Caco-2 (cell line): ENCODE data around the gene BUD13. TPM values are rescaled to one million over a fixed set of nuclear protein-coding genes. Genes with fewer than 3 reads are reported as not detected.

Experiments used
- BruUV-seq: library from RNA; stranded (reverse); fragments of 400-500 nt; replicated peaks from 2 replicates; lab custom pipeline; 2021; lab: Mats Ljungman, UMichigan
- CTCF ChIA-PET: fragments of 300-600 bp; sonication (Branson Sonifier 250); formaldehyde crosslinking; loops from one replicate; lab custom pipeline; 2022; ENCODE audit warnings: antibody characterized with exemption; lab: Charles Lee
- POLR2A ChIA-PET: fragments of 300-600 bp; sonication (Branson Sonifier 250); formaldehyde crosslinking; loops from one replicate; lab custom pipeline; 2022; ENCODE audit warnings: antibody characterized with exemption; lab: Charles Lee
- DNase-seq, 2 experiments: peaks; one replicate each; pipeline versions ENCODE4 v3.0.0 to v3.0.0-alpha.2; 2020 to 2022
- H3K27me3 ChIP-seq: replicated peaks from 2 replicates; pipeline ENCODE4 v1.6.0; 2011; ENCODE audit warnings: low read length; ENCODE audit not compliant: control insufficient read depth, insufficient read depth
- H3K36me3 ChIP-seq: 2 replicates; pipeline ENCODE4 v1.5.1; 2011; ENCODE audit warnings: low read length; ENCODE audit not compliant: control insufficient read depth, insufficient read depth
- H3K4me1 ChIP-seq: fragments of 250-450 bp; sonication (Bioruptor Pico); 2 replicates; pipeline ENCODE4 v1.5.1; 2020; ENCODE audit warnings: mild to moderate bottlenecking
- H3K4me3 ChIP-seq: 2 replicates; pipeline ENCODE4 v1.5.1; 2011; ENCODE audit warnings: low read depth, mild to moderate bottlenecking, control low read depth, low read length
- H3K9me3 ChIP-seq: fragments of 250-450 bp; sonication (Bioruptor Pico); 2 replicates; pipeline ENCODE4 v1.5.1; 2020; ENCODE audit warnings: mild to moderate bottlenecking, moderate library complexity
- H3K27ac Mint-ChIP-seq: one replicate; pipeline ENCODE4 v1.8.0; 2022; ENCODE audit warnings: mixed read lengths; ENCODE audit not compliant: unreplicated experiment
- H3K27me3 Mint-ChIP-seq: one replicate; pipeline ENCODE4 v1.8.0; 2022; ENCODE audit warnings: mixed read lengths; ENCODE audit not compliant: insufficient read depth, unreplicated experiment
- H3K36me3 Mint-ChIP-seq: one replicate; pipeline ENCODE4 v1.8.0; 2022; ENCODE audit warnings: mild to moderate bottlenecking, mixed read lengths; ENCODE audit not compliant: insufficient read depth, unreplicated experiment
- H3K4me1 Mint-ChIP-seq: one replicate; pipeline ENCODE4 v1.8.0; 2022; ENCODE audit warnings: low read depth, mixed read lengths; ENCODE audit not compliant: unreplicated experiment
- H3K4me3 Mint-ChIP-seq: one replicate; pipeline ENCODE4 v1.8.0; 2022; ENCODE audit warnings: mild to moderate bottlenecking, moderate library complexity, mixed read lengths; ENCODE audit not compliant: unreplicated experiment
- H3K9me3 Mint-ChIP-seq: one replicate; pipeline ENCODE4 v1.8.0; 2022; ENCODE audit warnings: mixed read lengths; ENCODE audit not compliant: unreplicated experiment
- intact Hi-C: fragments of 100-400 bp; cut with micrococcal nuclease; formaldehyde crosslinking; loops from one replicate; pipeline ENCODE4 v1.10.0; 2022; ENCODE audit not compliant: unreplicated experiment
- total RNA-seq: library from RNA; stranded (reverse); gene quantifications from 2 replicates; pipeline ENCODE4 v1.2.3, GENCODE V29; 2022
- TF ChIP-seq, protein P1 (sequence below), 2 experiments: fragments of 200-600 bp in 1 of 2; IDR thresholded peaks; 1 replicate in 1 of 2; 2 replicates in 1 of 2; pipeline versions ENCODE4 v1.5.1 to v1.8.0; 2011 to 2022; ENCODE audit warnings: antibody characterized with exemption in 1 of 2, control low read depth in 1 of 2, inconsistent platforms in 1 of 2, low read depth in 1 of 2, low read length in 1 of 2, mild to moderate bottlenecking in 1 of 2, moderate library complexity in 1 of 2; ENCODE audit not compliant: insufficient read depth in 1 of 2, severe bottlenecking in 1 of 2, unreplicated experiment in 1 of 2

Gene BUD13
- total RNA-seq, 1 experiment from 2014 or later: 42.6 TPM

DNA sequence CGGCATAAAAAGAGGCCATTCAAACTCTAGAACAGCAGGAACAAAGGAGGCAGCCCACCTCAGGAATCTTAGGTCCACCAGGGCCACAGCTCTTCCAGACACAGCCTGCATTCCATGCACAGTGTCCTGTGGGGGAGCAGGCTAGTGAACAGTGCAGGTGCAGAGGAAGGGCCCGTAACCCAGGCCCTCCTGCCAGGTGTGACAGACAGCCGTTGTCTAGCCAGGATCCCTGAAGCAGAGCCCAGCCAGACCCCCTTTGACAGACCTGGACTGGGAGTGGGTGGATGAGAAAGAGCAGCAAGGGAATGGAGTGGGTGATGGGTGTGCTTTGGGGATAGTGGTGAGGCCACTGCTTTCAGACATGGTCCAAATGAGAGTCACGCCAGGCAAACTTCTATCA is 16.2 kb upstream of the BUD13 start:
- peaks cover 50% of the 10 kb centered on the region for H3K4me1 Mint-ChIP-seq

DNA sequence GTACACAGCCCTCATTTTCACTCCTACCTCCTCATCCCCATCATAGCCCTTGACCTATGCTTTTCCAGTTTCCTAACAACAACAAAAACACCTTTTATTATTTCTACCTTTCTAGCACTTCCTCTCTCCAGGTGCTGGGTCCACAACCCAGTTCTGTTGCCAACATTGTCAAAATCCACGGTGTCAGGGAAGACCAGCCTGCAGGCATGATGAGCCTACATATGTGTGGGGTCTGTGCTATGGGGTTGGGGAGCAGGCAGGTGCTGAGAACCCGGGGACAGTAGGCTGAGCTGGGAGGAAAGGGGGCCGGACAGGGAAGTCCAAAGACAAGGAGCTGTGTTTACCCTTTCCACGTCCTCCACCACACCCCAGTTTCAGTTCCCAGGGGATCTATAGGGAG is 15.7 kb upstream of the BUD13 start:
- Mint-ChIP-seq H3K4me1 (peaks cover 48% of the 10 kb centered on the region), H3K4me3 (peak overlapping the region; percentile 80), H3K27me3 (no peaks in the 10 kb centered on the region), H3K27ac (peak overlapping the region; percentile 94), H3K9me3 (no peaks in the 10 kb centered on the region), H3K36me3 (peaks cover 45% of the 10 kb centered on the region)
- TF ChIP-seq, protein P1, sequence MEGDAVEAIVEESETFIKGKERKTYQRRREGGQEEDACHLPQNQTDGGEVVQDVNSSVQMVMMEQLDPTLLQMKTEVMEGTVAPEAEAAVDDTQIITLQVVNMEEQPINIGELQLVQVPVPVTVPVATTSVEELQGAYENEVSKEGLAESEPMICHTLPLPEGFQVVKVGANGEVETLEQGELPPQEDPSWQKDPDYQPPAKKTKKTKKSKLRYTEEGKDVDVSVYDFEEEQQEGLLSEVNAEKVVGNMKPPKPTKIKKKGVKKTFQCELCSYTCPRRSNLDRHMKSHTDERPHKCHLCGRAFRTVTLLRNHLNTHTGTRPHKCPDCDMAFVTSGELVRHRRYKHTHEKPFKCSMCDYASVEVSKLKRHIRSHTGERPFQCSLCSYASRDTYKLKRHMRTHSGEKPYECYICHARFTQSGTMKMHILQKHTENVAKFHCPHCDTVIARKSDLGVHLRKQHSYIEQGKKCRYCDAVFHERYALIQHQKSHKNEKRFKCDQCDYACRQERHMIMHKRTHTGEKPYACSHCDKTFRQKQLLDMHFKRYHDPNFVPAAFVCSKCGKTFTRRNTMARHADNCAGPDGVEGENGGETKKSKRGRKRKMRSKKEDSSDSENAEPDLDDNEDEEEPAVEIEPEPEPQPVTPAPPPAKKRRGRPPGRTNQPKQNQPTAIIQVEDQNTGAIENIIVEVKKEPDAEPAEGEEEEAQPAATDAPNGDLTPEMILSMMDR (IDR thresholded peaks at IDR 0.05; ENCODE audit: insufficient read depth in 1 of 2, low read depth in 1 of 2, low read length in 1 of 2, severe bottlenecking in 1 of 2, unreplicated experiment in 1 of 2): no peak
- ChIA-PET CTCF (interaction anchor here (0.9 to 3.7 kb wide), 7 partner anchors 20 to 317 kb away, joined by 3 to 32 read pairs (median 6); partner anchors contain the start of genes APOA1 and APOC3), POLR2A (interaction anchor here (0.6 to 3.1 kb wide), 10 partner anchors 12 to 356 kb away, joined by 3 to 24 read pairs (median 4); partner anchors contain the start of genes APOA1, APOC3 and PAFAH1B2)
- no peaks in the 10 kb centered on the region for H3K27me3 ChIP-seq
- peaks cover 14% of the 10 kb centered on the region for H3K36me3 ChIP-seq
- intact Hi-C loops: loop anchor here (1.0 to 5.0 kb wide), 3 partner anchors 15 to 309 kb away; partner anchors contain the start of genes APOC3 and SIK3
- DNase-seq: no peak
- no peaks in the 10 kb centered on the region for H3K9me3 ChIP-seq
- H3K4me1 ChIP-seq: peaks cover 52% of the 10 kb centered on the region
- H3K4me3 ChIP-seq: peak overlapping the region; percentile 80
- TSS peak; percentile 96 for BruUV-seq

More for the DNA sequence above, 16.2 kb upstream of the BUD13 start:
- ChIA-PET POLR2A (interaction anchor here (2.8 to 3.1 kb wide), 2 partner anchors 40 to 48 kb away, joined by 18 to 24 read pairs; partner anchors contain the start of genes APOA1 and APOC3), CTCF (interaction anchor here (1.4 to 5.5 kb wide), 5 partner anchors 19 to 54 kb away, joined by 6 to 52 read pairs (median 15); partner anchors contain the start of genes APOA1 and APOC3)
- intact Hi-C loops: loop anchor here (1.0 to 5.0 kb wide), 3 partner anchors 16 to 308 kb away; partner anchors contain the start of genes APOC3 and SIK3
- Histone ChIP-seq H3K36me3 (peaks cover 14% of the 10 kb centered on the region), H3K9me3 (no peaks in the 10 kb centered on the region), H3K4me3 (peak overlapping the region; percentile 80), H3K27me3 (no peaks in the 10 kb centered on the region), H3K4me1 (peaks cover 56% of the 10 kb centered on the region)
- TF ChIP-seq, protein P1 (IDR thresholded peaks at IDR 0.05; ENCODE audit: insufficient read depth in 1 of 2, low read depth in 1 of 2, low read length in 1 of 2, severe bottlenecking in 1 of 2, unreplicated experiment in 1 of 2): no peak
- H3K36me3 Mint-ChIP-seq: peaks cover 41% of the 10 kb centered on the region
- peaks cover under 1% of the 10 kb centered on the region for H3K9me3 Mint-ChIP-seq
- BruUV-seq: no TSS peak
- H3K27me3 Mint-ChIP-seq: no peaks in the 10 kb centered on the region
- DNase-seq: peak in 1 of 2 experiments; percentile 26
- peak overlapping the region; percentile 94 for H3K27ac Mint-ChIP-seq
- H3K4me3 Mint-ChIP-seq: peak overlapping the region; percentile 80

DNA sequence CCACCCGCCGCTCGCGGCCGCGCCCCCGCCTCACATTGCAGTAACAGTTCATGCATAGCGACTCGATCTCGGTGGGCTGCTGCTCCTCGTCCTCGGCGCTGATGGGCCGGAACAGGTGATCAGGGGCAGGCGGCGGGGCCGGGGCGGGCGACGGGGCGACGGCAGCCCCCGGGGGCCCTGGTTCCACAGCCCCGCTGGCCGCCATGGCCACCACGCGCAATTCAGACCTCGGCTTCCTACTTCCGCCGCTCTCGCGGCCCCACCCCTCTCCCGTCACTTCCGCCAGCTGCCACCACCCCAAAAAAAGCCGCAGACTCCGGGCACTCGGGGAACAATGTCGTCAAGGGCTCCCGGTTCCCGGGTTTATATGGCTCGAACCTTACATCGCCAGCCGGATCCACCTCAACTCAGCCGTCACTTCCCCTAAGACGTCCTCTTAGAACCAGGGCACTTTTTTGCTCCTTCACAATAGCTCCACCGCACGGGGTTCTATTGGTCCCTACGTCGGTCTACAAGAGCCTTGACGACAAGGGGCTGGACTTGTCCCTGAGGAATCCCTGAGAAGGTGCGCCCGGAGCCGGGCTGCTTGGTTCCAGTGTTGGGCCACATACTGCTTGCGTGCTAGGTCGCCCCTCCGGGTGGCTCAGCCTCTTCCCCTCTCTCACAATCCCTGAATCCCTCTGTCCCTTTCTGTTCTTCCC is 15.1 kb upstream of the BUD13 start, which contains the start of gene ZPR1:
Gene ZPR1, minus strand, starts transcription at position 238 of the 701 bp plus-strand sequence. Its CDS starts 33 bp downstream, at position 205.
- BruUV-seq: no TSS peak
- Histone ChIP-seq H3K36me3 (peaks cover 15% of the 10 kb centered on the region), H3K4me1 (peaks cover 46% of the 10 kb centered on the region), H3K9me3 (no peaks in the 10 kb centered on the region), H3K27me3 (no peaks in the 10 kb centered on the region), H3K4me3 (peak within 1 kb of the TSS; percentile 80)
- peak; percentile 84 to 90 for DNase-seq
- Mint-ChIP-seq H3K9me3 (no peaks in the 10 kb centered on the region), H3K4me3 (peak within 1 kb of the TSS; percentile 80), H3K27me3 (no peaks in the 10 kb centered on the region), H3K36me3 (peaks cover 51% of the 10 kb centered on the region), H3K4me1 (peaks cover 42% of the 10 kb centered on the region), H3K27ac (peak within 1 kb of the TSS; percentile 94)
- intact Hi-C loops: loop anchor here (1.0 to 5.0 kb wide), 3 partner anchors 15 to 309 kb away; partner anchors contain the start of genes APOC3 and SIK3
- TF ChIP-seq, protein P1 (IDR thresholded peaks at IDR 0.05; ENCODE audit: insufficient read depth in 1 of 2, low read depth in 1 of 2, low read length in 1 of 2, severe bottlenecking in 1 of 2, unreplicated experiment in 1 of 2): no peak
- CTCF ChIA-PET: interaction anchor here (0.9 to 3.7 kb wide), 8 partner anchors 20 to 318 kb away, joined by 3 to 32 read pairs (median 4); partner anchors contain the start of genes APOA1 and APOC3
- POLR2A ChIA-PET: interaction anchor here (0.6 to 3.1 kb wide), 11 partner anchors 11 to 356 kb away, joined by 3 to 24 read pairs (median 4); partner anchors contain the start of genes APOA1, APOC3 and PAFAH1B2
